Thyroid gland (tissue), 4 donors: Measurements from ENCODE around the gene TAS1R2. TPM values are rescaled to one million over a fixed set of nuclear protein-coding genes. Genes with fewer than 3 reads are reported as not detected.
A peak's percentile ranks its signal among the peaks of the same experiment; 100 is the strongest.

Experiments used
- DNase-seq, 2 donors: peaks; one replicate each; pipeline ENCODE4 v3.0.0-alpha.2; 2019
- H3K27ac ChIP-seq, 3 donors: fragments of 200-600 bp; sonication (generic); 1 replicate in 2 of 3; 2 replicates in 1 of 3; pipeline ENCODE4 v1.5.1; 2016 to 2019; ENCODE audit warnings: mild to moderate bottlenecking in 1 of 3, moderate library complexity in 1 of 3
- H3K27me3 ChIP-seq: fragments of 200-600 bp; sonication (generic); one replicate; pipeline ENCODE4 v1.5.1; 2019
- H3K36me3 ChIP-seq, 2 donors: fragments of 200-600 bp; sonication (generic); one replicate each; pipeline ENCODE4 v1.5.1; 2016 to 2019
- H3K4me1 ChIP-seq, 2 donors: fragments of 200-600 bp; sonication (generic); one replicate each; pipeline ENCODE4 v1.5.1; 2017 to 2019
- H3K4me3 ChIP-seq, 3 donors: fragments of 200-600 bp; sonication (generic); replicated peaks in 1 of 3; 1 replicate in 2 of 3; 2 replicates in 1 of 3; pipeline ENCODE4 v1.5.1; 2016; ENCODE audit warnings: mild to moderate bottlenecking in 1 of 3
- H3K9me3 ChIP-seq: fragments of 200-600 bp; sonication (generic); one replicate; pipeline ENCODE4 v1.5.1; 2017
- CTCF ChIP-seq, 6 experiments: fragments of 200-600 bp in 3 of 6; fragments of 450-650 bp in 3 of 6; sonication (generic) in 3 of 6; IDR thresholded peaks; one replicate each; pipeline ENCODE4 v1.5.1; 2016 to 2019; ENCODE audit warnings: antibody characterized with exemption in 6 of 6, mild to moderate bottlenecking in 2 of 6, inconsistent platforms in 1 of 6, moderate library complexity in 1 of 6
- POLR2A ChIP-seq, 2 donors: fragments of 450-650 bp; IDR thresholded peaks; one replicate each; pipeline ENCODE4 v1.6.1; 2017; ENCODE audit warnings: antibody characterized with exemption in 2 of 2, mild to moderate bottlenecking in 2 of 2, moderate library complexity in 1 of 2
- WGBS, 2 donors: methylation state at CpG; one replicate each; pipeline ENCODE4 v1.1.5; 2017; 5-methylcytosine and 5-hydroxymethylcytosine counted together
- intact Hi-C: fragments of 100-400 bp; cut with DNase I; formaldehyde crosslinking; loops from one replicate; pipeline ENCODE4 v1.15.1; 2023
- total RNA-seq, 4 donors: library from RNA; depleted of rRNA; stranded (reverse); fragments of >200 nt; gene quantifications; one replicate each; pipeline ENCODE4 v1.2.3, GENCODE V29; 2016

TAS1R2 gene
- total RNA-seq, 4 donors from 2014 or later, result not detected

- H3K27me3 ChIP-seq, result no peaks in the 10 kb centered on the region
- intact Hi-C loops, result no loop called here
Measured at GRCh38 chr1:18828224-18828623, 31.2 kb downstream of the TAS1R2 start.

GRCh38 chr1:18823438-18823837, 36.0 kb downstream of the TAS1R2 start:
- TF ChIP-seq POLR2A (IDR thresholded peaks at IDR 0.05), result no peak
- TF ChIP-seq CTCF (IDR thresholded peaks at IDR 0.05), result no peak
- no peaks in the 10 kb centered on the region for H3K4me1 ChIP-seq
- DNase-seq, result no peak
- no peaks in the 10 kb centered on the region for H3K9me3 ChIP-seq
- H3K36me3 ChIP-seq, result no peaks in the 10 kb centered on the region
- no peak overlapping the region for H3K27ac ChIP-seq
- H3K27me3 ChIP-seq, result no peaks in the 10 kb centered on the region
- H3K4me3 ChIP-seq, result no peak overlapping the region
- intact Hi-C loops, result no loop called here
- 94 to 96% methylated on average over 6 of the region's 6 CpGs for WGBS, 2 donors

More at GRCh38 chr1:18828224-18828623, 31.2 kb downstream of the TAS1R2 start:
- no peak overlapping the region for H3K4me3 ChIP-seq
- no peaks in the 10 kb centered on the region for H3K4me1 ChIP-seq
- no peaks in the 10 kb centered on the region for H3K36me3 ChIP-seq
- DNase-seq, result no peak
- WGBS, 2 donors, result 57 to 65% methylated on average over 2 of the region's 2 CpGs
- TF ChIP-seq POLR2A (IDR thresholded peaks at IDR 0.05) (no peak), CTCF (IDR thresholded peaks at IDR 0.05) (no peak)
- H3K27ac ChIP-seq, result no peak overlapping the region
- H3K9me3 ChIP-seq, result no peaks in the 10 kb centered on the region

- peak; percentile 64 to 96 (median 92) for TF ChIP-seq CTCF (IDR thresholded peaks at IDR 0.05)
- no peak for TF ChIP-seq POLR2A (IDR thresholded peaks at IDR 0.05)
- intact Hi-C loops, result loop anchor here (2.0 kb wide), 1 partner anchor 224 kb away; no protein-coding TSS in a partner anchor
- no peak overlapping the region for H3K4me3 ChIP-seq
- H3K27me3 ChIP-seq, result no peaks in the 10 kb centered on the region
- peak; percentile 91 to 93 for DNase-seq
- no peaks in the 10 kb centered on the region for H3K4me1 ChIP-seq
- WGBS, 2 donors, result 55 to 70% methylated on average over 16 to 20 of the region's 22 CpGs
- no peak overlapping the region for H3K27ac ChIP-seq
- no peaks in the 10 kb centered on the region for H3K36me3 ChIP-seq
- H3K9me3 ChIP-seq, result no peaks in the 10 kb centered on the region
Measured at GRCh38 chr1:18820791-18821641, 38.4 kb downstream of the TAS1R2 start.

- H3K27me3 ChIP-seq, result no peaks in the 10 kb centered on the region
- intact Hi-C loops, result loop anchor here (2.0 kb wide), 1 partner anchor 223 kb away; no protein-coding TSS in a partner anchor
- WGBS, 2 donors, result 71 to 73% methylated on average over 34 to 38 of the region's 38 CpGs
- no peak for TF ChIP-seq POLR2A (IDR thresholded peaks at IDR 0.05)
- no peak for TF ChIP-seq CTCF (IDR thresholded peaks at IDR 0.05)
- H3K36me3 ChIP-seq, result no peaks in the 10 kb centered on the region
- no peak overlapping the region for H3K27ac ChIP-seq
- H3K4me3 ChIP-seq, result no peak overlapping the region
- DNase-seq, result no peak
- H3K4me1 ChIP-seq, result no peaks in the 10 kb centered on the region
- no peaks in the 10 kb centered on the region for H3K9me3 ChIP-seq
Measured at GRCh38 chr1:18819986-18820790, 39.3 kb downstream of the TAS1R2 start.
